GM18508 (cell line): ENCODE results near the gene PGAP6.
"Not testable (repeated sequence)": the region's sequence is repeated elsewhere in the genome, so short reads cannot be mapped to it uniquely, and the experiment has no call there.

Source experiments
- ATAC-seq: cut with Tn5 transposase; IDR thresholded peaks from one replicate; pipeline ENCODE4 v1.9.1; 2021; ENCODE audit warnings: moderate number of reproducible peaks; ENCODE audit not compliant: insufficient read depth, unreplicated experiment

Gene PGAP6

GRCh38 chr16:334861-335632 lies 46.7 kb downstream of the PGAP6 start:
- not testable (repeated sequence) for ATAC-seq

- not testable (repeated sequence) for ATAC-seq
These were observed 47.5 kb downstream of the PGAP6 start for GRCh38 chr16:334164-334832.

GRCh38 chr16:333406-334094 lies 48.2 kb downstream of the PGAP6 start:
- no peak for ATAC-seq

GRCh38 chr16:331181-331814 lies 50.5 kb downstream of the PGAP6 start:
- not testable (repeated sequence) for ATAC-seq

- no peak for ATAC-seq
These were observed 51.0 kb downstream of the PGAP6 start for GRCh38 chr16:330741-331140.

GRCh38 chr16:325375-326145 lies 56.2 kb downstream of the PGAP6 start:
- ATAC-seq, result no peak

GRCh38 chr16:324451-325334 lies 57.1 kb downstream of the PGAP6 start:
- ATAC-seq, result no peak

- no peak for ATAC-seq
These were observed 57.7 kb downstream of the PGAP6 start for GRCh38 chr16:324201-324450.

- no peak for ATAC-seq
These were observed 59.2 kb downstream of the PGAP6 start for GRCh38 chr16:322476-323143.

- ATAC-seq, result no peak
These were observed 60.2 kb downstream of the PGAP6 start for GRCh38 chr16:321532-321931.
